ENCODE measurements around the gene UBE2N.

UBE2N gene

DNA sequence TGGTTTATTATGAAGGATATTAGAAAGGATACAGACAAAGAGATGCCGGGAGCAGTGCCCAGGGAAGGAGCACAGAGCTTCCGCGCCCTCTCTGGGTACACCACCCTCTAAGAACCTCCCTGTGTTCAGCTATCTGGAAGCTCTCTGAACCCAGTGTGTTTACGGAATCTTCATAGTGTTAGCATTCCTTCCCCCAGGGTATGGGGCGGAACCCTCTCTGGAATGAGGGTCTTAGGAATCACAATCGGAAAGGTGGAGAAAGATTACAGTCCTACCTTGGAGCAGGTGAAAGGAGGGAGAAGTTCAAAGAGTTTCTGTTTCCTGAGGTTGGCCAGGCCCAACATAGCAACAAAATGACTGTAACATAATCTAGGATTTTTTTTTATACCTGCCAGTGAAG, 70.8 kb downstream of the UBE2N start:
- no peak for DNase-seq (ENCODE audit: low read depth in 2 of 2)
- H3K4me3 ChIP-seq (replicated peaks in 1 of 2; ENCODE audit: low read depth in 2 of 2, low read length in 2 of 2): no peak overlapping the region
- TF ChIP-seq, protein P1, sequence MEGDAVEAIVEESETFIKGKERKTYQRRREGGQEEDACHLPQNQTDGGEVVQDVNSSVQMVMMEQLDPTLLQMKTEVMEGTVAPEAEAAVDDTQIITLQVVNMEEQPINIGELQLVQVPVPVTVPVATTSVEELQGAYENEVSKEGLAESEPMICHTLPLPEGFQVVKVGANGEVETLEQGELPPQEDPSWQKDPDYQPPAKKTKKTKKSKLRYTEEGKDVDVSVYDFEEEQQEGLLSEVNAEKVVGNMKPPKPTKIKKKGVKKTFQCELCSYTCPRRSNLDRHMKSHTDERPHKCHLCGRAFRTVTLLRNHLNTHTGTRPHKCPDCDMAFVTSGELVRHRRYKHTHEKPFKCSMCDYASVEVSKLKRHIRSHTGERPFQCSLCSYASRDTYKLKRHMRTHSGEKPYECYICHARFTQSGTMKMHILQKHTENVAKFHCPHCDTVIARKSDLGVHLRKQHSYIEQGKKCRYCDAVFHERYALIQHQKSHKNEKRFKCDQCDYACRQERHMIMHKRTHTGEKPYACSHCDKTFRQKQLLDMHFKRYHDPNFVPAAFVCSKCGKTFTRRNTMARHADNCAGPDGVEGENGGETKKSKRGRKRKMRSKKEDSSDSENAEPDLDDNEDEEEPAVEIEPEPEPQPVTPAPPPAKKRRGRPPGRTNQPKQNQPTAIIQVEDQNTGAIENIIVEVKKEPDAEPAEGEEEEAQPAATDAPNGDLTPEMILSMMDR (IDR thresholded peaks at IDR 0.05; ENCODE audit: low read depth, low read length): no peak

- no peak for DNase-seq (ENCODE audit: low read depth in 2 of 2)
- no peak overlapping the region for H3K4me3 ChIP-seq (replicated peaks in 1 of 2; ENCODE audit: low read depth in 2 of 2, low read length in 2 of 2)
- TF ChIP-seq, protein P1 (IDR thresholded peaks at IDR 0.05; ENCODE audit: low read depth, low read length): no peak
Observed at GRCh38 chr12:93369505-93369904, 72.2 kb downstream of the UBE2N start.

GRCh38 chr12:93368766-93369165, 73.0 kb downstream of the UBE2N start:
- DNase-seq (ENCODE audit: low read depth in 2 of 2): no peak
- TF ChIP-seq, protein P1 (IDR thresholded peaks at IDR 0.05; ENCODE audit: low read depth, low read length): no peak
- no peak overlapping the region for H3K4me3 ChIP-seq (replicated peaks in 1 of 2; ENCODE audit: low read depth in 2 of 2, low read length in 2 of 2)

- H3K4me3 ChIP-seq (replicated peaks in 1 of 2; ENCODE audit: low read depth in 2 of 2, low read length in 2 of 2): no peak overlapping the region
- no peak for DNase-seq (ENCODE audit: low read depth in 2 of 2)
- TF ChIP-seq, protein P1 (IDR thresholded peaks at IDR 0.05; ENCODE audit: low read depth, low read length): no peak
Observed at GRCh38 chr12:93366422-93366821, 75.3 kb downstream of the UBE2N start.

GRCh38 chr12:93365616-93366405, 75.9 kb downstream of the UBE2N start:
- no peak for DNase-seq (ENCODE audit: low read depth in 2 of 2)
- TF ChIP-seq, protein P1 (IDR thresholded peaks at IDR 0.05; ENCODE audit: low read depth, low read length): no peak
- H3K4me3 ChIP-seq (replicated peaks in 1 of 2; ENCODE audit: low read depth in 2 of 2, low read length in 2 of 2): no peak overlapping the region

GRCh38 chr12:93363841-93364297, 77.9 kb downstream of the UBE2N start:
- no peak overlapping the region for H3K4me3 ChIP-seq (replicated peaks in 1 of 2; ENCODE audit: low read depth in 2 of 2, low read length in 2 of 2)
- TF ChIP-seq, protein P1 (IDR thresholded peaks at IDR 0.05; ENCODE audit: low read depth, low read length): no peak
- no peak for DNase-seq (ENCODE audit: low read depth in 2 of 2)
